DOHH2 (cell line): ENCODE data around the gene CBL.

Experiments
- CTCF ChIP-seq: fragments of 200-600 bp; sonication (generic); IDR thresholded peaks from one replicate; pipeline ENCODE4 v1.5.1; 2014; ENCODE audit warnings: antibody characterized with exemption, mild to moderate bottlenecking, low read depth, low read length; ENCODE audit not compliant: poor library complexity, severe bottlenecking
- EZH2phosphoT487 ChIP-seq: fragments of 200-600 bp; sonication (generic); IDR thresholded peaks from 2 replicates; pipeline ENCODE4 v1.6.1; 2017; ENCODE audit warnings: borderline replicate concordance, mild to moderate bottlenecking, antibody characterized with exemption, low read length, moderate library complexity, mixed read lengths

DNA sequence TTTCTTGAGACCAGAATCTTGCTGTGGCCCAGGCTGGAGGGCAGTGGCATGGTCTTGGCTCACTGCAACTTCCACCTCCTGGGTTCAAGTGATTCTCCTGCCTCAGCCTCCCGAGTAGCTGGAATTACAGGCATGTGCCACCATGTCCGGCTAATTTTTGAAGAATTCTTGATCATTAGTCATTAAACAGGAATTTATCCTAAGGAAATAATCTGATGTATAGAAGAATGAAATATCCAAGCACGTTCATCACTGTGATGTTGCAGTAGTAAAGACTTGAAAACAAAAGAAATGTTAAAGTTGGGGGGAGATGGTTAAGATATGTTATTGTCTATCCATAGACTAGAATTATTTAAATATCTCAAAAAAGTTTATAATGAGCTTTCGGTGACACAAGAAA is 23.6 kb downstream of the CBL start:
- TF ChIP-seq CTCF (no peak), EZH2phosphoT487 (no peak)
